HG02943 (cell line): ENCODE results near the gene CERS6.
"Not testable (repeated sequence)": the region's sequence is repeated elsewhere in the genome, so short reads cannot be mapped to it uniquely, and the experiment has no call there.

Experiments
- ATAC-seq: cut with Tn5 transposase; IDR thresholded peaks from one replicate; pipeline ENCODE4 v1.9.1; 2021; ENCODE audit warnings: mild to moderate bottlenecking, low read depth, moderate library complexity; ENCODE audit not compliant: unreplicated experiment

Gene CERS6

GRCh38 chr2:168455645-168456520 lies at the start of gene CERS6:
TSS of gene CERS6 (plus strand) at chr2:168456272. CDS start at chr2:168456449, 177 bp downstream.
- ATAC-seq, result peak; percentile 92

GRCh38 chr2:168412301-168412700 lies 43.8 kb upstream of the CERS6 start:
- ATAC-seq, result not testable (repeated sequence)

- ATAC-seq, result not testable (repeated sequence)
These were observed 43.0 kb upstream of the CERS6 start for GRCh38 chr2:168413101-168413500.

- ATAC-seq, result no peak
These were observed 39.5 kb upstream of the CERS6 start for GRCh38 chr2:168416555-168416954.

- ATAC-seq, result no peak
These were observed 33.5 kb upstream of the CERS6 start for GRCh38 chr2:168422584-168422983.

- ATAC-seq, result no peak
These were observed 31.7 kb upstream of the CERS6 start for GRCh38 chr2:168424112-168424951.

GRCh38 chr2:168424971-168425370 lies 31.1 kb upstream of the CERS6 start:
- ATAC-seq, result no peak

- no peak for ATAC-seq
These were observed 29.2 kb upstream of the CERS6 start for GRCh38 chr2:168426861-168427260.

- no peak for ATAC-seq
These were observed 28.6 kb upstream of the CERS6 start for GRCh38 chr2:168427451-168427850.

- no peak for ATAC-seq
These were observed 27.6 kb upstream of the CERS6 start for GRCh38 chr2:168428431-168428830.

GRCh38 chr2:168429988-168430387 lies 26.1 kb upstream of the CERS6 start:
- ATAC-seq, result no peak

GRCh38 chr2:168430431-168430830 lies 25.6 kb upstream of the CERS6 start:
- ATAC-seq, result no peak

GRCh38 chr2:168431301-168432024 lies 24.6 kb upstream of the CERS6 start:
- ATAC-seq, result no peak

- no peak for ATAC-seq
These were observed 24.0 kb upstream of the CERS6 start for GRCh38 chr2:168432100-168432499.

- no peak for ATAC-seq
These were observed 23.4 kb upstream of the CERS6 start for GRCh38 chr2:168432565-168433186.

- ATAC-seq, result no peak
These were observed 22.5 kb upstream of the CERS6 start for GRCh38 chr2:168433527-168433926.

GRCh38 chr2:168434146-168434545 lies 21.9 kb upstream of the CERS6 start:
- no peak for ATAC-seq

- ATAC-seq, result no peak
These were observed 19.2 kb upstream of the CERS6 start for GRCh38 chr2:168436840-168437239.

GRCh38 chr2:168438553-168438952 lies 17.5 kb upstream of the CERS6 start:
- ATAC-seq, result no peak

- no peak for ATAC-seq
These were observed 16.5 kb upstream of the CERS6 start for GRCh38 chr2:168439536-168439935.
